IPS-NIHi11 (cell line): Measurements from ENCODE around the gene TRAPPC12.
"Not testable (repeated sequence)": the region's sequence is repeated elsewhere in the genome, so short reads cannot be mapped to it uniquely, and the experiment has no call there.

Experiments
- DNase-seq: peaks from one replicate; pipeline ENCODE4 v3.0.0; 2012; ENCODE audit warnings: mixed read lengths, low spot score

Gene TRAPPC12

DNA sequence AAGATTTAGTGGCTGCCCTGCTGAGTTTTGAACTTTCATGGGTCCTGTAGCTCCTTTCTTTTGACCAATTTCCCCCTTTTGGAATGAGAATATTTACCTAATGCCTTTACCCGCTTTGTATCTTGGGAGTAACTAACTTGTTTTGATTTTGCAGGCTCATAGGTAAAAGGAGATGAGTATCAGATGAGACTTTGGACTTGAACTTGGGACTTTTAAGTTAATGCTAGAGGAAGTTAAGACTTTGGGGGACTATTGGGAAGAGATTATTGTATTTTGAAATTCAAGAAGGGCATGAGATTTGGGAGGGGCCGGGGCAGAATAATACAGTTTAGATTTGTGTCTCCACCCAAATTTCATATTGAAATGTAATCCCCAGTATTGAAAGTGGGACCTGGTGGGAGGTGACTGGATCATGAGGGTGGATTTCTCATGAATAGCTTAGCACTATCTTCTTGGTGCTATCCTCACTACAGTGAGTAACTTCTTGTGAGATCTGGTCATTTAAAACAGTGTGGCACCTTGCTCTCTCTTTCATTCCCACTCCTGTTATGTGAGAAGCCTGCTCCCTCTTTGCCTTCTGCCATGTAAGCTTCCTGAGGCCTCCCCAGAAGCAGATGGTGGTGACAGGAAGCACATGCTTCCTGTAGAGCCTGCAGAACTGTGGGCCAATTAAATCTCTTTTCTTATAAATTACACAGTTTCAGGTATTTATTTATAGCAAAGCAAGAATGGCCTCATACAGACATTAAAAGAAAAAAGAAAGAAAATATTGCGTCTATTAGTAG, 133.7 kb downstream of the TRAPPC12 start:
- DNase-seq: no peak

DNA sequence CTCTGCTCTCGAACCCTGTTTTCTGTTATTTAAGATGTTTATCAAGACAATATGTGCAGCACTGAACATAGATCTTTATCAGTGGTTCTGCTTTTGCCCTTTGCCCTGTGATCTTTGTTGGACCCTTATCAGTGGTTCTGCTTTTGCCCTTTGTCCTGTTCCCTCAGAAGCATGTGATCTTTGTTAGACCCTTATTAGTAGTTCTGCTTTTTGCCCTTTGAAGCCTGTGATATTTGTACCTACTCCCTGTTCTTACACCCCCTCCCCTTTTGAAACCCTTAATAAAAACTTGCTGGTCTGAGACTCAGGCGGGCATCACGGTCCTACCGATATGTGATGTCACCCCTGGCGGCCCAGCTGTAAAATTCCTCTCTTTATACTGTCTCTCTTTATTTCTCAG, 135.9 kb downstream of the TRAPPC12 start:
- DNase-seq: not testable (repeated sequence)

DNA sequence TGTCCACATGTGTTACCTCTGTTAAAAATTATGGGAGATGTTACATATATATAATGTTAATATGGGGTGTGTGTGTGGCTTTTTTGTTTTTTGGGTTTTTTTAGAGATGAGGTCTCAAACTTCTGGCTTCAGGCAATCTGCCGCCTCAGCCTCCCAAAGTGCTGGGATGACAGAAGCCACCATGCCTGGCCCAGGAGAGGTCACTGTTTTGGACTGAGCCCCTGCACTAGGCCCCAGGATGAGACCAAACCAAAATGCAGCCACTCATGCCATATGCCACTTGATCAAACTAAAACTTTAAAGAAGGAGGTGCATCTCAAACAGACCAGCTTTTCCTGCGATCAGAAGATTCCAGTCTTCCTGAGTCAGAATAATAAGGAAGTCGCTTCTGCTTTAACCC, 137.3 kb downstream of the TRAPPC12 start:
- no peak for DNase-seq

DNA sequence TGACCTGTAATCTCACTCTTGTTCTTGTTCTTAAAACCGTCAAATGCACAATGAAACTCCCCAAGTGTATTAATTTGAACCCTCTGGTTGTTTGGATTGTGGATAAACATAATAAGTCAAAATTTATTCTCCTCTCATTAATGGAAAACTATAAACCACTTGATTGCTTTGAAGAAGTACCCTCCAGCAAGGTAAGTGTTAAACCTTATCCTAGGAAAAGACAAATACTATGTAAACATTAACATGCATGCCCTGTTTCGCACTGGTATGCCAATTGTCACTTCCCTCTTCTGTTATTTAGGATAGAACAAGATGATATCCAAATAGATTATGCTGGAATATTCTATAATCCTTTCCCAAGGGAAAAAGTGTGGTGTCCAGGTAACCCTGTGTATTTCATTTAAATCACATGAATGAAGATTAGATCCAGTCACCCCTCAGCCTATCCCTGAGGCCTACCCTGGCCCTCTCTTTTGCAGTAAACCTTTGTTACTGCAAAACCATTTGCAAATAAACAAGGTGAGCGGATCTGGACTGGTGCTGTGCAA, 138.5 kb downstream of the TRAPPC12 start:
- DNase-seq: no peak

DNA sequence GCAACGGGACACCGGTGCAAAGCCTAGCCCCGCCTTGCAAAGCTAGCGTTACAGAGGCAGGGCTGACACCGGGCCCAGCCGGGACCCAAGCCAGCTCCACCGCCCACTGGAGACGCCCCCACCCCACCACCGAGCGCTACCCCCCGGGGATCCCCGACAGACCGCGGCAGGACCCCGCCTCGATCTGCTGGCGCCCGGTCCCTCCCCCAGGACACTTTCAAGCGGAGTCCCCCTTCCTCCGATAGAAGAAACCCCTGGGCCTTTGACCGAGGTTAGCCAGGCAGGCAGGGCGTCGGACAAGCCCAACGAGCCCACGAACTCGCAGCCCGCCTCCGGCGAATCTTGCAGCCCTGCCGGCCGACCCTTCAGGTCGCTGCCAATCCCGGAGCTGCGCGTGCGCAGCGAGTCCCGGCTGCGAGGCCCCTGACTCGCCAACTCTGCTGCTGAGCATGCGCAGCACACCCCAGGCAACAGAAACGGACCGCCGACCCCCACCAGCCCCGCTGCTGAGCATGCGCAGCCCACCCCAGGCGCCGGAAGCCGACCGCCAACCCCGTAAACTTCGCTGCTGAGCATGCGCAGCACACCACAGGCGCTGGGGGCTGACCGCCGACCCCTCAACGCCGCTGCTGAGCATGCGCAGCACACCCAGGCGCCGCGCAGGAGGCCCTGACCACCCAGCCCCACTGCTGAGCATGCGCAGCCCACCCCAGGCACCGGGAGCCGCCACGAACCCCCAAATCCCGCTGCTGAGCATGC, 139.2 kb downstream of the TRAPPC12 start:
- DNase-seq: peak; percentile 99

DNA sequence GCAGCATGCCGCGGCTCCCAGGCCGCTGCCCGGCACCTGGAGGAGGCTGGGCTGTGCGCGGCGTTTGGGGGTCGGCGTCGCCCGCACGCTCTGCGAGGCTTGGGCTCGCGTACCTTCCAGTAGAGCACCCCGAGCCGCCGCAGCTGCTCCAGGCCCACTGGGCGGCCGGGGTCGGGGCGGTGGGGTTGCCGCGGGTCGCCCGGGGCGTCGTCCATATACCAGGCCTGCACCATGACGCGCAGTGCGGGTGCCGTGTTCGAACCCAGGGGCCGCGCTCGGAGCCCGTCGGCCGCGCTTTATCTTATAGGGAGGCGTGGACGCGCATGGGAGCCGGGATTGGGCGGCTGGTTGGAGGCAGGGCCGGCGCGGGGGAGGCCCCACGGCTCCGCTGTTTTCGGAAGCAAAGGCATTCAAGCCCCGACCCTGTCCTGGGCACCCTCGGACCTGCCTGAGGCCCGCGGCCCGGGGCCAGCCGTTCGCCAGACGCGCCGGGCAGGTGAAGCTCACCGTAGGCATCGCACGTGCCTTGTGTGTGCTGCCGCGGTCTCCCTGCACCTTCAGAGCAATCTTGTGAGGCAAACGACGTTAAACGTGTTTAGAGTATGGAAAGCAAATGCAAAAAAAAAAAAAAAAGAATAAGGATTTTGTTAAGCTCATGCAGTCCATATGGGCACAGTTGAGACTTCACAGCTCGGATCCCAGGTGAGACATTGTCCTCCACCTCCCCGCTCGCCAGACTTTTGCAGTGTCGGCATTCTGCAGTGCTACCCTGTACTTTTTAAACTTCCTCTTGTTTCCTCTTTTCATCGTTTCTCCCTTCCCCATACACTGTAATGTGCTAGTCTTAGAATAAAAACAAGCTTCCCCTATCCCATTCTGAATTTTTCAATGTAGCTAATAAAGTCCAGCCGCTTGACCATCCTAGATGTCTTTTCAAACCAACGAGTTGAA, 140.0 kb downstream of the TRAPPC12 start, which contains the start of gene ADI1:
Gene ADI1 (minus strand): TSS at position 277 of the 951 bp plus-strand sequence. CDS start 44 bp downstream, at position 233.
- DNase-seq: peak; percentile 88

DNA sequence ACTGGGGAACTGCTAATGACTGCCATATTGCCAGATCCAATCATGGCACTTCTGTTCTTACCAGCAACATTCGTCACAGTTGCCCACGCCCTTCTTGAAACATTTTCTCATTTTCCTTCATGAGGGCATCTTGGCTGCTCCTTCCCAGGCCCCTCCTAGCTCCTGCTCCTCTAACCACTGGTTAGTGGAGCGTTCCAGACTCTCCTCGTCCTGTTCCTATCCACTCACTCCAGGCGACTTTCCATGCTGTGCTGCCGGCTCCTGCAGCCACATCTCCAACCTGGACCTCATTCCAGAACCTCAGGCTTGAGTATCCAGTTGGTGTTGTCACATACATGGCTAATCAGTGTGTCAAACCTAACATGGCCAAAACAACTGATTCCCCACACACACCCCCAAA, 141.1 kb downstream of the TRAPPC12 start:
- no peak for DNase-seq

DNA sequence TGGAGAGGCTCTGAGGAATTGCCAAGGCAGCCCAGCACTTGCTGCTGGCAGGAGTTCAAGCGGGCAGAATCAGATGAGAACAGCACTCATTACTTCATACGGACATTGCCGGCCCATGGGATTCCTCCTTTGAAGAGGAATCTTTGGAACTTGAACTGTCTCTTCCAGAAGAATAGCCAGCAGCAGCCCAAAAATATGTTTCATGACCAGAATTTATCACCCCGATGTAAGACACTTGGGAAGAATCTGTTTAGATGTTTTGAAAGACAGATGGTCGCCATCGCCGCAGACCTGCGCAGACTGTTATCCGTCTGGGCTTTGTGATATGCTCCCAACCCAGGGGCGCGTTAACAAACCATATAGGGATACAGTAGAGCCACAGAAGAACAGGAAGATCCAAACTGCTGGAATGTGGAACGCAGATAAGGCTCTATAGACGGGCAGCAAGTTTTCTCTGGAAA, 143.5 kb downstream of the TRAPPC12 start:
- no peak for DNase-seq

DNA sequence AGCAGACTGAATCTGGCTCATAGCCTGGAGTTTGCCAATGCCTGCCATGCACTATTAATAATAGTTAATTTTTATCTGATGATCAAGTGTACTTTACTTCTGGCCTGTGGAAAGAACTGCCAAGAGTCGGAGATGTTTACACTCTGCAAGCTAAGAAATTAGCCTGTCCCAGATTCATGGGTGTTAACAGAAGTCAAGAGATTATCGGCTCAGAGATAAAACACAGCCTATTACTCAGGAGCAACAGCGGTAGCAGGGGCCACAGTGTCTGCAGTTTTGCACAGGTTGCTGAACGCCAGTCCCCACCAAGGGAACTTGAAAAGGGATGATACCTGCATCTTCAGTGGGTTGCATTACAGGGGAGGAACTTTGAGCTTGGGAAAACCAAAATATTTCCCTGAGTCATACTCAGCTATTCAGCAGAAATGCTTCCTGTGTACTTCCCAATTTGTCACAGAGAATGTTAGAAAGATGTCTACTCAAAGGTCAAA, 144.1 kb downstream of the TRAPPC12 start:
- DNase-seq: no peak

DNA sequence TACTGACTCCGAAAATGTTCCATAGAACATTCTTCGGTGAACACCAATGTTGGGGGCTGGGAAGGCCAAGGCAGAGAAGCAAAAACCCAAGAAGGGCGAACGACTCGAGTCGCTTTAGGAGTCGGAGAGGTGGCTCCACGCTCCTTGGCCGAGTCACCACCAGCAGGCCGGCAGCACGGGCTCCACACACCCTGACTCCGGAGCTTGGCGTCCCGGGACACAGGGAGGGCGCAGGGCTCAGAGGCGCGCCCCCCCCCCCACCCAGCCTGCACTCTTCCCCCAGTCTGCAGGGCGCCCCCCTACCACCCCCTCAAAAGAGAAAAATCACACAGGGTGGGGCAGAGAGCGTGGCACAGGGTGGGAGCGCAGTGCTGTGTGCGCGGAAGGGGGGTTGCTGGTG, 147.4 kb downstream of the TRAPPC12 start:
- no peak for DNase-seq

DNA sequence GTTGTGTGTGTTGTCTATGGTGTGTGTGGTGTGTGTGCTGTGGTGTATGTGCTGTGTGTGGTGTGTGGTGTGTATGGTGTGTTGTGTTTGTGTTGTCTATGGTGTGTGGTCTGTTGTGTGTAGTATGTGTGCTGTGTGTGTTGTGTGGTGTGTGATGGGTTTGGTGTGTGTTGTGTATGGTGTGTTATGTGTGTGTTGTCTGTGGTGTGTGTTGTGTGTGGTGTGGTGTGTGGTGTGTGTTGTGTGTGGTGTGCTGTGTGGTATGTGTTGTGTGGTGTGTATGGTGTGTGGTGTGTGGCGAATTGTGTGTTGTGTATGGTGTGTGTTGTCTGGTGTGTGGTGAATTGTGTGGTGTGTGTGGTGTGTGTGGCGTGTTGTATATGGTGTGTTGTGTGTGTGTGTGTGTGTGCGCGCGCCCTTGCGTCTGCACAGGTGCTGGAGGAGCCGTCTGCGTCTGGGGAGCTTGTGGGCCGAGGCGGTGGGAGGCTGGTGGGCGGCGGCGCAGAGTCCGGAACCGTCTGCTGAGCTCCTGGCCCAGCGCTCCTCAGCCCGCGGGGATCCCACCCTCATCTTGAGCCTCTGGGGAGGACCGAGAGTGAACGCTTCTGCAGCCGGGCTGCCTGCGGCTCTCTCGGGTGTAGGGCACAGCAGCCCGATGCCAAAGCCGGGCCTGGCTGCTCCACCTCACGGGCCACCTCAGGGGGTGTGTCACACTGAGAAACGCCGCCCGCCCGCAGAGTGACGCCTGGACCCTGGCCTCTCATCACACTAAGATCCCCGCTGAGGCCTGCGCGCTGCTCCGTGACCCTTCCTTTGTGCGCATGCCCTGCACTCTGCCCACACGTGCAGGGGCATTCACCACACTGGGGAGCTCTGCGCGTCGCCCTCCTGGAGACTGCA, 148.6 kb downstream of the TRAPPC12 start:
- DNase-seq: no peak
